ENCODE measurements around the gene UPF1. TPM values are rescaled to one million over a fixed set of nuclear protein-coding genes. Genes with fewer than 3 reads are reported as not detected.

The UPF1 gene
- total RNA-seq = 76.3 and 109 TPM in 2 replicates

GRCh38 chr19:18831524-18832305 lies at the start of gene UPF1:
Gene UPF1 (plus strand): TSS chr19:18831959. CDS start chr19:18832210, 251 bp downstream.

GRCh38 chr19:18790566-18791314 lies 41.0 kb upstream of the UPF1 start, which contains the start of gene COMP:
Gene COMP (minus strand): TSS chr19:18791305. CDS start chr19:18791269, 36 bp downstream.

GRCh38 chr19:18895824-18896341 lies 64.1 kb downstream of the UPF1 start, which contains the start of gene CERS1:
Gene CERS1 (minus strand): TSS chr19:18896158. CDS start chr19:18896072, 86 bp downstream.

Other genes starting within 250 kb of the UPF1 start
- 89.2 and 105 TPM in 2 replicates for gene REX1BD, start 243.2 kb upstream of the UPF1 start, total RNA-seq
- gene CRLF1, start 225.2 kb upstream of the UPF1 start, total RNA-seq = 80.8 and 105 TPM in 2 replicates
- gene TMEM59L, start 219.1 kb upstream of the UPF1 start, total RNA-seq = 5.4 and 6.2 TPM in 2 replicates
- 3.4 and 5.1 TPM in 2 replicates for gene KLHL26, start 194.9 kb upstream of the UPF1 start, total RNA-seq
- gene CRTC1, start 148.3 kb upstream of the UPF1 start, total RNA-seq = 4.0 and 5.9 TPM in 2 replicates
- 0.10 and 0.25 TPM in 2 replicates for gene COMP, start 40.7 kb upstream of the UPF1 start, total RNA-seq
- 0.56 and 2.1 TPM in 2 replicates for gene CERS1, start 64.2 kb downstream of the UPF1 start, total RNA-seq
- 184 and 216 TPM in 2 replicates for gene COPE, start 87.4 kb downstream of the UPF1 start, total RNA-seq
- 85.2 TPM in 2 replicates for gene DDX49, start 87.8 kb downstream of the UPF1 start, total RNA-seq
- 63.0 and 63.7 TPM in 2 replicates for gene HOMER3, start 109.3 kb downstream of the UPF1 start, total RNA-seq
- 13.8 and 19.7 TPM in 2 replicates for gene SUGP2, start 201.6 kb downstream of the UPF1 start, total RNA-seq
- gene ARMC6, start 201.6 kb downstream of the UPF1 start, total RNA-seq = 22.7 and 23.2 TPM in 2 replicates
- 6.2 and 8.1 TPM in 2 replicates for gene SLC25A42, start 232.0 kb downstream of the UPF1 start, total RNA-seq

All from cardiac ventricle fibroblast (primary cell).